ENCODE data around the gene GNAI2.

GNAI2 gene

DNA sequence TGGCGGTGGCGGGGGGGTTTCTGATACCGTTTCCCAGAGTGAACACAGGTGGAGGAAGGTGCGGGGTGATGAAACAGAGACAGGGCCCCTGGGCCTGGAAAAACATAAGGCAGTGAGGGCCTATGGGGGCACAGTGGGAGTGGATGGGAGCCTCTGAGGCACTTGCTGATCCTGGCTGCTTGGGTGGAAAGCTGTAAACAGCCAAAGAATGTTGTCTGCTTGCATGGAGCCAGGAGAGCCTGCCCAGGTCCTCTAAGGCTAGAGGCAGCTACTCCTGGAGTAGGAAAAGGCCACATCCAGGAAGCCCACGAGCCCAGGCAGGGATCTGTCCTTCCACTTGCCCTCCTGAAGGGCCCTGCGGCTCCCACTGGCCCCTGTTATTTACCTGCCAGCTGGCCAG, 30.0 kb downstream of the GNAI2 start:
- TF ChIP-seq FOXP2 (optimal IDR thresholded peaks at IDR 0.05; ENCODE audit: borderline replicate concordance, extremely low read depth, extremely low read length, insufficient read depth) (no peak), SIN3A (IDR thresholded peaks at IDR 0.05; ENCODE audit: borderline replicate concordance, insufficient read depth, low read length) (no peak), TAF1 (IDR thresholded peaks at IDR 0.05; ENCODE audit: borderline replicate concordance, insufficient read depth, low read length) (no peak), POLR2AphosphoS5 (IDR thresholded peaks at IDR 0.05; ENCODE audit: low read depth, low read length) (no peak)
- TF ChIP-seq, protein P1, sequence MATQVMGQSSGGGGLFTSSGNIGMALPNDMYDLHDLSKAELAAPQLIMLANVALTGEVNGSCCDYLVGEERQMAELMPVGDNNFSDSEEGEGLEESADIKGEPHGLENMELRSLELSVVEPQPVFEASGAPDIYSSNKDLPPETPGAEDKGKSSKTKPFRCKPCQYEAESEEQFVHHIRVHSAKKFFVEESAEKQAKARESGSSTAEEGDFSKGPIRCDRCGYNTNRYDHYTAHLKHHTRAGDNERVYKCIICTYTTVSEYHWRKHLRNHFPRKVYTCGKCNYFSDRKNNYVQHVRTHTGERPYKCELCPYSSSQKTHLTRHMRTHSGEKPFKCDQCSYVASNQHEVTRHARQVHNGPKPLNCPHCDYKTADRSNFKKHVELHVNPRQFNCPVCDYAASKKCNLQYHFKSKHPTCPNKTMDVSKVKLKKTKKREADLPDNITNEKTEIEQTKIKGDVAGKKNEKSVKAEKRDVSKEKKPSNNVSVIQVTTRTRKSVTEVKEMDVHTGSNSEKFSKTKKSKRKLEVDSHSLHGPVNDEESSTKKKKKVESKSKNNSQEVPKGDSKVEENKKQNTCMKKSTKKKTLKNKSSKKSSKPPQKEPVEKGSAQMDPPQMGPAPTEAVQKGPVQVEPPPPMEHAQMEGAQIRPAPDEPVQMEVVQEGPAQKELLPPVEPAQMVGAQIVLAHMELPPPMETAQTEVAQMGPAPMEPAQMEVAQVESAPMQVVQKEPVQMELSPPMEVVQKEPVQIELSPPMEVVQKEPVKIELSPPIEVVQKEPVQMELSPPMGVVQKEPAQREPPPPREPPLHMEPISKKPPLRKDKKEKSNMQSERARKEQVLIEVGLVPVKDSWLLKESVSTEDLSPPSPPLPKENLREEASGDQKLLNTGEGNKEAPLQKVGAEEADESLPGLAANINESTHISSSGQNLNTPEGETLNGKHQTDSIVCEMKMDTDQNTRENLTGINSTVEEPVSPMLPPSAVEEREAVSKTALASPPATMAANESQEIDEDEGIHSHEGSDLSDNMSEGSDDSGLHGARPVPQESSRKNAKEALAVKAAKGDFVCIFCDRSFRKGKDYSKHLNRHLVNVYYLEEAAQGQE (IDR thresholded peaks at IDR 0.05; ENCODE audit: insufficient read depth in 1 of 2, low read depth in 2 of 2, low read length in 2 of 2) = no peak

DNA sequence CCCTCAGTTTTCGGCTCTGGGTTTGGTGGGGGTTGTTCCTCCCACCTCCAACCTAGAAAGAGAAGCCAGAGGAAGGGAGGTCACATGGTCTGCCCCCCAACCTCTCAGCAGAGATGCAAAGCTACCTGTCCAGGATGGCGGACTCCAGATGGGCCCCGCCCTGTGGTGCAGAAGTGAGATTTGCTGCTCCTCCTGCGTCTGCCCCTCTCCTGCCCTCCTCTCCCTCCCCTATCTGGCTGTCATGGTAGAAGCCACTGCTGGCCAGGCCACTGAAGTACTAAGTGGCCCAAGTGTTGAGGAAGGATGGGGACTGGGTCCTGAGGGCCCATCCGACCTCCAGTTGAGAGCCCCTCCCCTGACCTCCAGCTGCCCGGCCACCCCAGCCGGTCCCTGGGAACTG, 30.8 kb downstream of the GNAI2 start:
- TF ChIP-seq, protein P1 (IDR thresholded peaks at IDR 0.05; ENCODE audit: insufficient read depth in 1 of 2, low read depth in 2 of 2, low read length in 2 of 2) = no peak
- TF ChIP-seq POLR2AphosphoS5 (IDR thresholded peaks at IDR 0.05; ENCODE audit: low read depth, low read length) (no peak), SIN3A (IDR thresholded peaks at IDR 0.05; ENCODE audit: borderline replicate concordance, insufficient read depth, low read length) (no peak), TAF1 (IDR thresholded peaks at IDR 0.05; ENCODE audit: borderline replicate concordance, insufficient read depth, low read length) (no peak), FOXP2 (optimal IDR thresholded peaks at IDR 0.05; ENCODE audit: borderline replicate concordance, extremely low read depth, extremely low read length, insufficient read depth) (no peak)

DNA sequence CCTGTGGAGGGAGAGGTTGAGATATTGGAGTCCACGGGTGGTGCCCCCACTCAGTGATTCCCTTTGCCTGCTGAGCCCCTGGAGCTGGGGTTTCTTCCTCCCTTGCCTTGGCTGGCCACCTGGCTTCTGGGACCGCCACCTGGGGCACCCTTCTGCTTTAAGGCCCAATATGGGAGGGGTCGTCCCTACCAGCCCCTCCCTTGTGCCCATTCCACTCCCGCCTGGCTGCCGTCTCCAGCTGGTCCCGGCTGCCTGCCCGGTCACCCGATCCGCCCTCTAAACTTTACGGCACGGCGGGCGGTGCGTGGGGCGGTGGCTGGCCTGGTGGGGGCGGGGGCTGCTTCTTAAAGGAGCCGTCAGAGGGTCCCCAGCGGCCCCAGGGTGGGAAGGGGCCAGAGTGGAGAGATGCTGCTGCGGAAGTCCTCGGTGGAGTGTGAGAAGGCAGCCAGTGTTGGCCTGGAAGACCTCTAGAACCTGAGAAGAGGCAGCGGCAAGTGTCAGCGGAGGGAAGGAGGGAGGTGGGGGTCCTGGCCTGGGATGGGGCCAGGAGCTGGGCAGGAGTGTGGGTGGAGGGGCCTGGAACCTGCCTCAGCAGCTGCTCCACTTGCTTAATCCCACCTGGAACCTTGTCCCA, 31.4 kb downstream of the GNAI2 start:
- TF ChIP-seq FOXP2 (optimal IDR thresholded peaks at IDR 0.05; ENCODE audit: borderline replicate concordance, extremely low read depth, extremely low read length, insufficient read depth) = no peak
- no peak for TF ChIP-seq TAF1 (IDR thresholded peaks at IDR 0.05; ENCODE audit: borderline replicate concordance, insufficient read depth, low read length)
- no peak for TF ChIP-seq SIN3A (IDR thresholded peaks at IDR 0.05; ENCODE audit: borderline replicate concordance, insufficient read depth, low read length)
- TF ChIP-seq POLR2AphosphoS5 (IDR thresholded peaks at IDR 0.05; ENCODE audit: low read depth, low read length) = no peak
- TF ChIP-seq, protein P1 (IDR thresholded peaks at IDR 0.05; ENCODE audit: insufficient read depth in 1 of 2, low read depth in 2 of 2, low read length in 2 of 2) = no peak

DNA sequence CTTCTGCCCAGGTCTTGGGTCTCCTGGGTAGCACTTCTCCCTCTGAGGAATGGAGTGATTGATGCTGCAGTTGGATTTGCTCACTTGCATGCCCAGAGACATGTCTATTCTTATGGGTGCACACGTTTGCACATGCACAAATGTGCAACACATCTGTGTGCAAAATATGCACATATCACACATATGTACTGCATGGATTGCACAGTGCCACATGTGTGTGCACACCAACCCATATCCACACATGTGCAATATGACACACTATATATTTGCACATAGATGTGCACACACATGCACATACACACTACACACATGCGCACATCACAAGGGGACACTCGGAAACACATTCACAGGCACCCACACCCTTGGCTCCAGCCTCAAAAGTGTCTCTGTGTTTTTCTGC, 32.3 kb downstream of the GNAI2 start:
- no peak for TF ChIP-seq POLR2AphosphoS5 (IDR thresholded peaks at IDR 0.05; ENCODE audit: low read depth, low read length)
- no peak for TF ChIP-seq TAF1 (IDR thresholded peaks at IDR 0.05; ENCODE audit: borderline replicate concordance, insufficient read depth, low read length)
- TF ChIP-seq SIN3A (IDR thresholded peaks at IDR 0.05; ENCODE audit: borderline replicate concordance, insufficient read depth, low read length) = no peak
- no peak for TF ChIP-seq FOXP2 (optimal IDR thresholded peaks at IDR 0.05; ENCODE audit: borderline replicate concordance, extremely low read depth, extremely low read length, insufficient read depth)

DNA sequence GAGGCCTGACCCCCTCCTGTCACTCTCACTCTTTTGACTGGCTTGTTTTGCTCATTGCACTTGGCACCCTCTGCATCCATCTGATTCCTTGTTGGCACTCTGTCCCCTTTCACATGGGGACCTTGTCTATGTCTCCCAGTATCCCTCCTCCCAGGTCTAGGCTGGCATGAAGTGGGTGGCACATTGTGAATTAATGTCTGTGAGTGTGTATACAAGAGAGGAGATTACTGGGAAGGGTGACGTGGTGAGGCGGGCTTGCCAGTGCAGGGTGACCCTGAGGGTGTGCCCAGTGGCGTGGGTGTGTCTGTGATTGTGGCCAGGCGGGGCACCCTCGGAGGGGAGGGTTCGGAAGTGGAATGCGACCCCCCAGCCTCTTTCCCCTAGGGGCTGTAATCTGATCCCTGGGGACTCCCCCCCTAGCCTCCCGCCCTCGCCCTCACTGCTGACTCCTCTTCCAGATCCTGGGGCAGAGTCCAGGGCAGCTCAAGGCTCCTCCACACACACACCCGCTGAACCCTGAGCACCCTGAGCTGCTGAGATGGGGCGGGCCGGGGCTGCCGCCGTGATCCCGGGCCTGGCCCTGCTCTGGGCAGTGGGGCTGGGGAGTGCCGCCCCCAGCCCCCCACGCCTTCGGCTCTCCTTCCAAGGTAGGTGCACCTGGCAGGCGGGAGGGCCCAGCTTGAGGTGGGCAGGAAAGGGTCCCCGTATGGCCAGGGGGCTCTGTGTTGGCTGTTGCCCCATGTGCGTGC, 32.9 kb downstream of the GNAI2 start, which contains the start of gene SEMA3B:
Gene SEMA3B (plus strand): TSS at position 445 of the 749 bp plus-strand sequence. CDS start 94 bp downstream, at position 539.
- no peak for TF ChIP-seq POLR2AphosphoS5 (IDR thresholded peaks at IDR 0.05; ENCODE audit: low read depth, low read length)
- no peak for TF ChIP-seq FOXP2 (optimal IDR thresholded peaks at IDR 0.05; ENCODE audit: borderline replicate concordance, extremely low read depth, extremely low read length, insufficient read depth)
- TF ChIP-seq SIN3A (IDR thresholded peaks at IDR 0.05; ENCODE audit: borderline replicate concordance, insufficient read depth, low read length) = no peak
- TF ChIP-seq, protein P1 (IDR thresholded peaks at IDR 0.05; ENCODE audit: insufficient read depth in 1 of 2, low read depth in 2 of 2, low read length in 2 of 2) = no peak
- TF ChIP-seq TAF1 (IDR thresholded peaks at IDR 0.05; ENCODE audit: borderline replicate concordance, insufficient read depth, low read length) = no peak

Data from PFSK-1 (cell line).